NCI-H1048 (cell line): ENCODE results near the gene NXPH1.

ENCODE experiments used
- DNase-seq: peaks from one replicate; lab custom pipeline; 2025; lab: John Stamatoyannopoulos, UW

The NXPH1 gene

DNA sequence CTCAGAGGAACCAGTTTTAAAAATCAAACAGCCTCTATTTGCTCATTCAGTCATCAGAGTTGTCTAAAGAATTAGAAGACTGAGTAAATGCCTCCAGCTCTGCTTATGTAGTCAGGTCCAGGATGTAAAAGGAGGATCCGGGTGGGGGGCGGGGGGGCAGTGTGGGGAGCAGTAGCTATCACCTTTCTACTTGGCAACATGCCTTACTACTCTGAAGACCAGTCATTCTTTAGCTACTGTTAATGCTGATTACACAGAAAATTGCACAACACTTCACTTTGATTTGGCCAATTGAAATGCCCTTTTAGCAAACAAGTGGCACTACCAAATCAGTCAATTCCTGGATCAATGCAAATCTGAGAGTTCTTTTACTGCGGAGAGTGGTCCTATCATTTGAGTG lies 164.2 kb downstream of the NXPH1 start:
- DNase-seq, result no peak

DNA sequence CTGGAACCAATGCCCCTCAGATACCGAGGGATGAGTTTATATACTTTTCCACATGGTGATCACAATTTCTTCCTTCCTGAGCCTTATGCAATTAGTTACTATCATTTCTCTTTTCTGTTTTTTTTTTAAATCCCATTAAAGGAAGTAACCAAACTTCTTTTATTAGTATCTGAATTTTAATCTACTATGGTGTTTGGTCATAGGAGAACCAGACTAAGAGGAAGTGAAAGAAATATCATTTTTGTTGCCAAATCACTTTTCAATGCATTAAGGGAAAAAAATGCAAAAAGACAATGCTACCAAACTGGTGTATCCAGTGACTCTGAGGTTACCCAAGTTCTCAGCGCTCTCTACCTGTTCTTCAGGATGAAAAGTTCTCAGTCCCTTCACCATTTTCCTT lies 167.7 kb downstream of the NXPH1 start:
- DNase-seq, result no peak

DNA sequence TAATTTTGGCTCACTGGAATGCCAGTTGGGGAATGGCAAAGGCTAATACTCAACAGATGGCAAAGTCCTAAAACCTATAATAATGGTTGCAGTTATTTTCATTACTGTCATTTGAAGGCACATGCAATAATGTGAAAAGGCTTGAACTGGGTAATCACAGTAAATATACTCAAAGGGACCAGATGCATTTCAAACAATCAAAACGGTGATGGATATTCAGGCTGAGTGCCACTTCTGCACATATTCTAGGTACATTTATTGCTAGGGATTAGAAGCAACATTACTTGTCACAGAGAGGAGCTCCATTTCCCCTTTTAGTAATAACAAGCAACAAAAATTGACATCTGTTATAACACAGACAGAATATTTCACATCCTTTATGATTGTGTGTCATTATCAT lies 171.8 kb downstream of the NXPH1 start:
- no peak for DNase-seq

DNA sequence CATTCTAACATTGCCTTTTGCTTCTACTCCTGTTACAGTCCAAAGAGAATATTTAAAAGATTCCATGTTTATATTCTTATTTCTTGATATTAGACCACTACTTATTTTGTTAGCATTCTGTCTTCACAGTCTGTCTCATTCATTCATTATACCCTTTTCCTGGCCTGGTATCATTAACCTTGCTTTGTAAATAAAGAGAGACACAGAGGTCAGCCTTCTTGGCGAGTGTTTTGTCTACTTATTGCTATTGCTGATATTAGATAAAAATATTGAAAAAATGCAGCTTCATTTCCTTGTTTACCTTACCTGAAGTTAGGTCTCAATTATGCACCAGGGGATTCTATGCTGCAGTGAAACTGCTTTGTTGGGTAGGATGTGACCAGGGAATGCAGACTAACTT lies 179.2 kb downstream of the NXPH1 start:
- no peak for DNase-seq

DNA sequence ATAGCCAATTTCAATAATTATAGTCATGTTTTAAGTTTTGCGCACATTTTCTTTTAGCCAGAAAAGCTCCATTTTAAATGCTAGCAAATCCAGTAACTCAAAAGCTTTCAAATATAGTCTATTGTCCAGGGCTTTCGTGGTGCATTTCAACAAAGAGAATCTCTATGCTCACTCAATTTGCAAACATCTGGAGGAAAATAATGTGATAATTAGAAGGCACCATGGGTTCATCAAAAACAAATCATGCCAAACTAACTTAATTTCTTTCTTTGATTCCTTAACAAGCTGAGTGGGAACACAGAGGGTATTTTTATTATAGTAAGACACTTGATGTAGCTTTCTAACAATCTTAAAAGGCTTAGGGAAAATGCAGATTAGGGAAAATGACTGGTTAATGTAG lies 179.8 kb downstream of the NXPH1 start:
- no peak for DNase-seq

DNA sequence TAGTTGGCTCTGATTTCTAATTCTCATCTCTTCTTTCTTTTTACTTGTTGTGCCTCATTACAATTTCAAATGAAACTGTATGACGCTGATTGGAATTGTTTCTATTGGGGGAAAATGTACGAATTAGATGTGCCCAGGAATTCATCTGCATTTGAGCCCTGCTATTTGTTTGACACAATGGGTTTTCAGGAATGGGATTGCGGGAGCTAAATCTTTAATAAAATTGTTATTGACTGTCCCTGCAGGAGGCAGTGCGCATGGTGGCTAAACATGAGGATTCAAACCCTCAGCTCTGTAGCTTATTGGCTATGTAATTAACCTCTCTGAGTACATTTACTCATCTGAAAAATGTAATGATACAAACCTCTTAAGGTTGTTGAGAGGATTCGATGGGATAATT lies 181.6 kb downstream of the NXPH1 start:
- DNase-seq, result no peak

DNA sequence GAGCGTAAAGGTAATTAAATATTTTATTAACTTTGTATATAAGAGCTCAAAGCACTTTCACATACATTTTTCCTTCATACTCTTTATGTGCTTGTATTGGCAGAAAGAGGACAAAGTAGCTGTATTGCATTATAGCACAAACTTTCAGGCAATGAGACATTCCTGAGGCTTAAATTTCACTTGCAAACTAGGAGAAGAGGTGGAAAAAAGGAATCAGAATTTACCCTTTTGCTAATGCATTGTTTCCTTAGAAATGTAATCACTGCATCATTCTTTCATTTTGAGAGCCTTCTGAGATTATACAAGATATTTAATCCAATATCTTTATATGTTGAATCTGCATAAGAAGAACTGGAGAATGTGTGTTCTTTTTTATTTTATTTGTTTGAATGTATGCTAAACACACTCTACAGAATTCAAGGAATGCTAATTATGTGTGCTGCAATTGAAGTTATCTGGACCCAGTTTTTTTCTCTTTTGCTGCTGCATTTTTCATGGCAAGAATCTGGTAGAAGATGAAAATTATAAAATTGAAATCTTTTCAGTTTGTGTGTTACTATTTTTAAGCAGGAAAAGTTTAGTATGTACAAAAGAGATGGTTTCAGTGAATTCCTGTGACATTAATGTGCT lies 185.1 kb downstream of the NXPH1 start:
- no peak for DNase-seq

DNA sequence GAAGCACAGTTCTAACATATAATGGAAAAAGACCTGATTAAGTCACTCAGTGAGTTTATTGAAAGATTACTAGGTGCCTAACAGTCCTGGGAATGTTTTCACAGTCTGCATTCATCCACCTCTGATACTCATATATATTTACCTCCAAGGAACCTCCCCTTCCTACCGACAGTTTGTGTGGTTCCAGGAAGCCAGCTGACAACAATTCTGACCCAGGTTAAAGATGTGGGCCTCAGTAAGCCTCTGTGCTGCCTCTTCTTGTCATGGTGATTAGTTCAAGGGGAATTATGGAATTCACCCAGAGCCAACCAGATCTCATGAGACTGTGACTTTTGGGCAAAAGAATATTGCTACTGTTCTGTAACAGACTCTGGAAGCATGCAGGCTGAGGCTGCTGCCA lies 186.8 kb downstream of the NXPH1 start:
- no peak for DNase-seq

DNA sequence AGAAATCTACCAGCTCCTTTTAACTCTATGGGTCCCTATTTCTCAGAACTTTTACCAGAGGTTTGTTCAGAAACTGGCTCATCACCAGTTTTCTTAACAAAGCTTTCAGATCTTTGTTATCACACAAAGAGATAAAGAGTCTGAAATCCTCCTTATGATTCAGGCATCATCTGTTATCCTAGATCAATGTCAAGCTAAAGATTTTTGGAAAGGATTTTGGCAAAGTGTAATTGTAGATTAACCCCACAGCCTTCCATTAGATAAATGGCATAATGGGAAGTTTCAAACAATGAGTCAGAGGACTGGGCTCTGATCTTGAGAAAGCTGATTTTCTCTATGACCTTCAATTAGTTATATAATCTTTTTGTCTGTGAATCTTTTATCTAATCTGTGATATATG lies 192.2 kb downstream of the NXPH1 start:
- DNase-seq, result no peak

DNA sequence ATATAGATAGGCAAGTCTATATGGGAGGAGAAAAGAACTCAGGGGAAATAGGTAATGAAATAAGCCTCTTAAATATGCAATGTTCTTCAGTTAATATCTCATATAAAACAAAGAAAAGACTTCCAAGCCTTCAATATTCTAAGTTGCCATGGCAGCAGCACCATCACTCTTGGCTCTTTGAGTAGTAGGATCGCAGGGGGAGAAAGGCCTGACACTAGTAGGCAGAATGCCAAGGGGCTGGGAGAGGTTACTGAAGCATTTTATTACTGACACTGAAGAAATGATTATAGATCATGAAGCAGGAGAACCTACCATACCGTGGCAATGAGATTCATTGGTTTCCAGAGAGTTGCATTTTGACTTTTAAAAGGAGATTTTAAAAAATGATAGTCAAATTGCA lies 193.9 kb downstream of the NXPH1 start:
- DNase-seq, result no peak

DNA sequence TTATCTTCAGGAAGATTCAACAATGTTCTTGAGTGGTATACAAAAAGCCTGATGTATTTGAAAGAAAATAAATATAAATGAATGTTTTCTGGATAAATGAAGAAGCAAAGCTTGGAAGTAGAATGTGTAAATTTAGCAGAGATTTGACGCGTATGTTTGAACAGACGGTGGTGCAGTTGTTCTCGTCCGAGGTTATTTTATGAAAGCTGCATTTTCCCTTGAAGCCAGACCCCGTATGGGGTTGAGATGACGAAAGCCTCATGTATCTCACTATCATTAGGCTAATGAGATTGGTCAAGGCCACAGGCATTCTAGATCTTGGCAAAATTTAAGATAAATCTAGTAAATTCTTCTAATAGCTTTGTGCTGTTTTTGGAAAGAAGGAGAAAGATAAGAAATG lies 195.2 kb downstream of the NXPH1 start:
- DNase-seq, result no peak

DNA sequence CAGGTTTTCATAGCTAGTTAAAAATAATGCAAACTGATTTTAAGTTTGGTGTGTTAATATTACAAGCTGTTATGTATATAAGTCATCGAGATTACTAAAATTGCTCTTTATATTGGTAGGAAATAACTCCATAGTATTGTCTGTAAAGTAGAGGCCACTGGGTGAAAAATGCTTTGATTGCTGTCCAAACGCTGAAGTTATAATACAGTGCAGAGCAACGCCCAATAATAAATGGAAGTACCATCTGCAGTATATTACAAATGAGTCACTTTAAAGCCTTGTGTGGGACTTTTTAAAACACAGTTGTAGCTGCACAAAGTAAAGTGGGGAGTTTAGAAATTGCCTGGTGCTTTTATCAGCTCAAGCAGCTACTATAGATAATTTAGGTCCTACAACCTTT lies 196.1 kb downstream of the NXPH1 start:
- DNase-seq, result no peak

DNA sequence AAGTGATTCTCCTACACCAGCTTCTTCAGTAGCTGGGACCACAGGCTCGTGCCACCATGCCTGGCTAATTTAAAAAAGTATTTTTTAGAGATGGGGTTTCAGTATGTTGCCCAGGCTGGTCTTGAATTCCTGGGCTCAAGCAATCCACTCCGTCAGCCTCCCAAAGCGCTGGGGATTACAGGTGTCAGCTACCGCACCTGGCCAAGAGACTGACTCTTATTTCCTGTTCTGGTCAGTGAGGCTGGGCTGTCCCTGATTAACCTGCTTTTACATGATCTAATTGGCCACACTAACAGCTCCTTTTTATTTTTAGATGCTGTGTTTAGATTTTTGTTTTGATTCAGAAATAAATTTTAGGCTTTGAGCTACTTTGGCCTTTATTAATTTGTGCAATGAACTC lies 203.9 kb downstream of the NXPH1 start:
- DNase-seq, result no peak

DNA sequence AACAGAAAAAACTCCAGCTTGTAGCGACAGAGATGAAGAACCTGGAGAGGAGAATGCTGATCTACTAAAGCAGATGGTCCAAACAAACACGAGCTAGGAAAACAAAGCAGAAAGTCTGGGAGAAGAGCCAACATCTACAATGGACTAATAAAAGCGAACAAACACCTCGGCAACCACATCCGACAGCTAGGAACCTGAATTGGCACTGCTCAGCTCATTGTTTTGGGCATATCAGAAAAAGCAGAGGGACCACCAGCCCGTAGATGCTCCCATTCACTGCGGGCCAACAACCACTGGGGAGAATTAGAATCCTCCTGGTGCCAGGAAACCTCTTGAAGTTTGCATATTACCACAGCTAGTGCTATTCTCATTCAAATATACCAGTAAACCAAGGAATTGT lies 204.7 kb downstream of the NXPH1 start:
- no peak for DNase-seq

DNA sequence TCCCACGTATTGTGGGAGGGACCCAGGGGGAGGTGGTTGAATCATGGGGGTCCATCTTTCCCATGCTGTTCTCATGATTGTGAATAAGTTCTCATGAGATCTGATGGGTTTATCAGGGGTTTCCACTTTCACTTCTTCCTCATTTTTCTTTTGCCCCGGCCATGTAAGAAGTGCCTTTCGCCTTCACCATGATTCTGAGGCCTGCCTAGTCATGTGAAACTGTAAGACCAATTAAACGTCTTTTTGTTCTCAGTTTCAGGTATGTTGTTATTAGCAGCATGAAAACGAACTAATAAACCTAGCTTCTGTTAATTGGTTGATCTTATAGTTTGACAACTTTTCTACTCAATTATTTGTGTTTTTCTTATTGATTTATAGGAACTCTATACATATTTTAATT lies 206.3 kb downstream of the NXPH1 start:
- no peak for DNase-seq

DNA sequence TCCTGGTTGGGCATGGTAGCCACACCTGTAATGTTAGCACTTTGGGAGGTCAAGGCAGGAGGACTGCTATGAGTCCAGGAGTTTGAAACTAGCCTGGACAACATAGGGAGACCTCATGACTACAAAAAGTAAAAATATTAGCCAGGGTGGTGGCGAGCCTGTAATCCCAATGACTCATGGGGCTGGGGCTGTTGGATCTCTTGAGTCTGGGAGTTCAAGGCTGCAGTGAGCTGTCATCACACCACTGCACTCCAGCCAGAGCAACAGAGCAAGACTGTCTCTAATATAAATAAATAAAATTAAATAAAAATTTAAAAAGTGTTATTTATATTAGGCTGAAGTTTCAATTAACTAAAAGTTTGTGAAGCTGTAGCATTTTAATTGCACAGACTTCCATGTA lies 207.3 kb downstream of the NXPH1 start:
- no peak for DNase-seq

DNA sequence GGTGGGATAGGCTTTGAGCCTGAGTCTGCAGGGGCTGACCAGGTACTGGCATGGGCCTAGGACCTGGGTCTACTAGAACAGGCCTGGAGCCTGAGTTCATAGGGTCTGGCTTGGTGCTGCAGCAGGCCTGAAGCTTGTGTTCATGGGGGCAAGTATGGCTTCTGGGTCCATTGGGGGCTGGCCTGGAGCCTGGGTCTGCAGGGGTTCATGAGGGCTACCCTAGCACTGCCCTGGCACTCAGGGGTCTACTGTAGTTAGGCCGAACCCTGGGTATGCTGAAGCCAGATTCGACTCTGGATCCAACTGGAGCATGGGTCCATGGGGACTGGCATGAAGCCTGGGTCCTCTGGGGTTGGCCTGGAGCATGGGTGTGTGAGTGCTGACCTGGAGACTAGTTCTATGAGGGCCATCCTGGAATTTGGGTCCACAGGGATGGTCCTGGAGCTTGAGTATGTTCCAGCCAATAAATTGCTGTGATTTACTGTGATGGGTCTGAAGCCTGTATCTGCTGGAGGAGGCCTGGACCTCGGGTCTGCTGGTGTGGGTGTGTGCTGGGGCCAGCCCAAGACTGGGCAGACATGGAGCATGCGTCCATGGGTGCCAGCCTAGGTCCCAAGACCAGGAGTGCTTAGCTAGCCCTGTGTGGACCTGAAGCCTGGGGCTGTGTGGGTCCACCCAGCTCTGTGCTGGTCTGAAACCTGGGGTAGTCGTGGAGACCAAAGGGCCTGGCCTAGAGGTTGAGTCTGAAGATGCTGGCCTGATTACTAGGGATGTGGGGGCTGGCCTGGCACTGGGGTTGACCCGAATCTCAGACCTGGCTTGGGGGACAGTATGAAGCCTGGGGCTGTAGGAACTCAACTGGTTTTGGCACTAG lies 235.5 kb downstream of the NXPH1 start:
- no peak for DNase-seq

DNA sequence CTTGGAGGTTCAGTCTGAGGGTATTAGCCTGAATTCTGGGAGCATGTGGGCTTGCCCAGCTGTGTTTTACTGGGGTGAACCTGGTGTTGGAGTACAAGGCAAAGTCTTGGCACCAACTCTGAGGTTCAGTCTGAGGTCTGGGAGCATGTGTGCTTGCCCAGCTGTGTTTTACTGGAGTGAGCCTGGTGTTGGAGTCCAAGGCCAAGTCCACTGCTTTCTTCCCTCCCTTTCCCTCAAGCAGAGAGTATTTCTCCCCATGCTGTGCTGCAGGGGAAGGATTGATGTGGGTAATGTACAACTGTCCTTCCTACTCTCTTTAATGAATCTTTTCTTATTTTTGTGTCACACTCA lies 236.1 kb downstream of the NXPH1 start:
- DNase-seq, result no peak

DNA sequence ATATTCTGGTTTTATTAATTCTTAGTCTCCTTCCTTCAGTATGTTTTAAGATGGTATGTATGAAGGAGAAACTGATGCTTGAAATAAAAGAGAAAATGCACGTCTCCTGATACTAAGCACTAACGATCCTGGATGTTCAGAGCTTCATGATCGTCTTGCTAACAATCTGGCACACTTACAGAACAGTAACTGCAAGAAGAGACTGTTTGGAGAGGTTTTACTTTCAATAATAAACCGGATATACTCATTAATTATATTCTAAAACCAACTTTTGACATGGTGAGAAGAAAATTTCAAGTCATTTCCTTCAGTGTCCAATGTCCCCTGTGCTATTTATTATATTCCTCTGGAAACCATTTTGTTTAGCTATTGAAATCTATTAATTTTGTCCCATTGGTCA lies 251.0 kb downstream of the NXPH1 start:
- no peak for DNase-seq

DNA sequence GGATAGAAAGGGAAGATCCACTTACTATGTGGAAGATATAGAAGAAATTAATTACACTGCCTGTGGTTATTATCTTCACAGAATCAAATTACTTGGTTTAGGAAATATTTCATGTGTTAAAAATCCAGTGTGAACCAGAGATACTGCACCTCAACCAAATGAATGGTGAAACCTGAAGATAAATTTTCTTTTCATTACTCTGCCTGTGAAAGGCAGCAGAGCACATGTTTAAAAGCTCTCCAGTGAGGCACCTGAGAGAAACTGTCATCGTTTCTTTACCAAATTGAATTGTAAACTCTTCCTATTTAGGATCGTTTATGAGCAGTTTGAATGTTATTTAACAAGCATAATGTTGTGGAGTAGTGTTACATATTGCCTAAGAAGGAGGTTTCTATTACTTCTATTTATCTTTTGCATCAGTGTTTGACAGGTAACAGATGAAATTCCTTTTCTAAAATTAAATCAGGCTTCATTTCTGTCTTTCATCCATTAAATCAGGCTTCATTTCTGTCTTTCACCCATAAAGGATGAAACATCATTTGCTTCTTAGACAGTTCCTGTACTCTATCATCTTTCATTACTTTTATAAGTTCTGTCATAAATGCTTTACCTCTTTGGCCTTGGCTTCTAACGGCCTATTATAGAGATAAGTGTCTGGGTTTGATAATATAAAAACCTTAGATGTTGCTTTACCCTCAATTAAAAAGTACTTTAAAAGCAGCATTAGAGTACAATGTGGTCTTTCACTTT lies 266.6 kb downstream of the NXPH1 start:
- no peak for DNase-seq

DNA sequence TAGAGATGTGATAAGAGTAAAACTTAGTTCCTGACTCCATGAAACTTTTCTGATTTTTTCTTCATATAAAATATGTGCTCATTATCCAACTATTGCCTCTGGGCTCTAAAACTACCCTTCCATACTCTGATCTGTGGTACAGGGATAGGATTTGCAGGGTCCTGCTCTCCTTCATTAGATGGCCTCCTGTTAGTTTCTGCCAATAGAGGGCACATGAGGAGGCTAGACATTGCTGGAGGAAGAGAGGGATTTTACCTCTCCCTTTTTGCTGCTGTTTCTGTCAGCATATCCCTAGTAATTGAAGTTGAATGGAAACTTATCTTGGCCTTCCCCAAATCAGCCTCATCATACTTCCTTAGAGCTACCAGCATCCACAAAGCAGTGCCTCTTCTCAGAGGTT lies 269.4 kb downstream of the NXPH1 start:
- no peak for DNase-seq

DNA sequence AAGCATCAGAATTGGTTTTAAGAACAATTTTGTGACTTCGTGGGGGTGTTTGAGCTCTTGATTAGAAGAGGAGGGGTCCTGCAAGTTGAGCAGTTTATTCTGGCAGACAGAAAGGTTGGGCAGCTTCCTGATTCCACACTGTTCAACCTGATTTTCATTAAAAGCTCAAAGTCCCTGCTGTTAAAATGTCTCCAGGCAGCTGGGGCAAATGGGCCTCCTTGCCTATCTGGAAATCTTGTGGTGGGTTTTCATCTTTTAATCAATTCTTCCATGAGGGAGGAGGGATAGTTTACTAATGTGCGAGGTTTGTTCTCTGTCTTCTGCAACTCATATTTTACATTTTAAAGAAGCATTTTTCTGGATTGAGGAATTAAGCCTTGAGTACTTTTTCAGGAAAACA lies 276.7 kb downstream of the NXPH1 start:
- DNase-seq, result no peak

DNA sequence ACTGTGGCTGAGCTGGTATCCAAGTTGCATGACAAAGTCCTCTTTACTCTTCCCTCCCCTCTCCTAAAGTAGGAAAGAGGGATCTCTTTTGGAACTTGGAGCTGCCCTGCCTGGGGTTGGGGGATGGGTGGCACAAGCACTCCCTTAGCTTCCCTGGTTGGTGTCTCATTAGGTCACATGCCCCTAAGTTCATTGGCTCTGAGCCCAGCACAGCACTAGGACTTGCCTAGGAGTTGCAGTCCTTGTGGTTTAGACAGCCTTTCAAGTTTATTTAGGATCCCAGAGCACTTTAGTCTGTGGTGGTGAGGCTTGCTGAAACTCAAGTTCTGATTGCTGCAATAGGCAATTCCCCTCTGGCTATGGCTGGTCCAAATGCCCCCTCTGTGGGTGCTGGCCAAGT lies 281.4 kb downstream of the NXPH1 start:
- no peak for DNase-seq
